Measurements from ENCODE around the gene SUMO2. TPM values are rescaled to one million over a fixed set of nuclear protein-coding genes. Genes with fewer than 3 reads are reported as not detected.

The SUMO2 gene
- total and polyA plus RNA-seq, 9 of the 15 experiments (the other 6 are each of a cell fraction or from before 2014, with no cell fraction given): 157 to 733 (median 419) TPM

DNA sequence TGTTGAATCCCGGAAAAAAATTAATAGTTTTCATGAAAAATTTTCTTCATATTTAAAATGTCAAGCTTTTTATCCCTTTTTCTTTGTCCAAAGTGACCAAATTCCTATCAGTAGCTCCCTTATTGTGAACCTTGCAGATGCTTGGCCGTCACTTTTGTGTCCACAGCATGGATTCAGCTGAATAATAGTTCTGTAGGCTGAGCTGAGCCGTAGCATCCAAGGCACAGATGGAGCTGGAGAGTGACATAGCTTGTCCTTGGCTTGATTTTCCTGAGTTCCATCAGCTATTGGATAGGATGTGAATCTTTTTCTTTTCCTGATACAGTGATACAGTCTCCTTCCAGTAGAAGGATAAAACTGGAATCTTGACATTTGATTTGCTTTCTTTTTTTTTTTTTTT is 26.3 kb upstream of the SUMO2 start:
- WGBS (ENCODE audit: insufficient coverage, low coverage, missing lambda C conversion rate): 89% methylated on average over 3 of the region's 3 CpGs
- POLR2A ChIA-PET: interaction anchor here (0.5 to 1.3 kb wide), 9 partner anchors 9 to 90 kb away, joined by 3 to 7 read pairs (median 3); no protein-coding TSS in a partner anchor

More for the DNA sequence above, 26.3 kb upstream of the SUMO2 start:
- DNase-seq (ENCODE audit: extremely low read depth in 1 of 4, low spot score in 3 of 4) (no peak), ATAC-seq (no peak), FAIRE-seq (no peak)
- Histone ChIP-seq H3K4me1 (replicated peaks in 1 of 2; ENCODE audit: control insufficient read depth in 2 of 2, insufficient read depth in 2 of 2, low read length in 2 of 2) (peaks cover 0 to 8% of the 10 kb centered on the region in 2 experiments; a peak in 2 of 5 replicates), H3K4me3 (no peak overlapping the region), H3K27me3 (ENCODE audit: control insufficient read depth in 2 of 2, insufficient read depth in 2 of 2, low read length in 2 of 2) (no peaks in the 10 kb centered on the region), H4K20me1 (replicated peaks; ENCODE audit: control insufficient read depth, insufficient read depth, low read length) (no peaks in the 10 kb centered on the region), H3K9me3 (replicated peaks; ENCODE audit: control insufficient read depth, insufficient read depth, low read depth, low read length) (no peaks in the 10 kb centered on the region), H3K9ac (ENCODE audit: insufficient read depth in 1 of 2, low read depth in 2 of 2, low read length in 2 of 2) (no peak overlapping the region), H2AFZ (ENCODE audit: low read depth, low read length) (no peak overlapping the region), H3K9me1 (ENCODE audit: control insufficient read depth, insufficient read depth, low read length) (no peaks in the 10 kb centered on the region), H3K27ac (ENCODE audit: extremely low read depth, low read depth, low read length) (no peak overlapping the region), H3K4me2 (ENCODE audit: insufficient read depth, low read length) (no peak overlapping the region), H3K36me3 (ENCODE audit: control insufficient read depth, insufficient read depth, low read length) (peaks cover 54% of the 10 kb centered on the region), H3K79me2 (ENCODE audit: control insufficient read depth, insufficient read depth, low read length) (peaks cover 58% of the 10 kb centered on the region)
- CTCF ChIA-PET (ENCODE audit: low intra/inter-chr PET ratio): no interaction called here
- no TSS peak for BruUV-seq (replicated peaks)
- in situ Hi-C loops (cut with MboI): no loop called here
- no peak for TF ChIP-seq MECOM (CRISPR knock-in tag; IDR thresholded peaks at IDR 0.05)
- TF ChIP-seq ZNF316 (IDR thresholded peaks at IDR 0.05): no peak
- TF ChIP-seq STAT5A (IDR thresholded peaks at IDR 0.05; ENCODE audit: borderline replicate concordance, low read length): no peak
- TF ChIP-seq CCNT2 (IDR thresholded peaks at IDR 0.05; ENCODE audit: borderline replicate concordance, extremely low read depth, insufficient read length, low read depth, low read length): no peak
- no peak for TF ChIP-seq ZNF324 (CRISPR knock-in tag; IDR thresholded peaks at IDR 0.05)
- TF ChIP-seq, protein P1, sequence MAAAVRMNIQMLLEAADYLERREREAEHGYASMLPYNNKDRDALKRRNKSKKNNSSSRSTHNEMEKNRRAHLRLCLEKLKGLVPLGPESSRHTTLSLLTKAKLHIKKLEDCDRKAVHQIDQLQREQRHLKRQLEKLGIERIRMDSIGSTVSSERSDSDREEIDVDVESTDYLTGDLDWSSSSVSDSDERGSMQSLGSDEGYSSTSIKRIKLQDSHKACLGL (CRISPR knock-in tag; IDR thresholded peaks at IDR 0.05; ENCODE audit: borderline replicate concordance, poor library complexity, severe bottlenecking): no peak
- TF ChIP-seq RBM22 (IDR thresholded peaks at IDR 0.05; ENCODE audit: low read depth, low read length, poor library complexity, severe bottlenecking): no peak
- TF ChIP-seq ZBTB49 (CRISPR knock-in tag; IDR thresholded peaks at IDR 0.05; ENCODE audit: borderline replicate concordance): no peak
- no peak for TF ChIP-seq TARDBP (IDR thresholded peaks at IDR 0.05)
- no peak for TF ChIP-seq SMAD1 (IDR thresholded peaks at IDR 0.05; ENCODE audit: low read depth, low read length, partially characterized antibody)
- TF ChIP-seq MEF2D (tag; conservative IDR thresholded peaks at IDR 0.05; ENCODE audit: low read depth): no peak
- TF ChIP-seq ELF1 (tag; IDR thresholded peaks at IDR 0.05): no peak
- no peak for TF ChIP-seq NR1H2 (CRISPR knock-in tag; IDR thresholded peaks at IDR 0.05)
- intact Hi-C loops (cut with micrococcal nuclease): no loop called here

All from K562 (cell line).